Stimulated activated naive B cell treated with anti-CD40 and anti-IgM and Interleukin-4, amounts not matched to agents 10 μg/mL and 1 μg/mL and 100 μg/mL, for 72 hours (primary cell): ENCODE results near the gene ADAMTS4.
"Not testable (repeated sequence)": the region's sequence is repeated elsewhere in the genome, so short reads cannot be mapped to it uniquely, and the experiment has no call there.

Experiments used
- ATAC-seq, 2 donors: fragments of 150-1000 bp; cut with Tn5 transposase; replicated peaks; 2 replicates each; pipeline ENCODE4 v1.10.0; 2021; ENCODE audit warnings: moderate library complexity in 1 of 2
- DNase-seq: peaks from one replicate; pipeline ENCODE4 v3.0.0; 2021
- H3K27ac Mint-ChIP-seq: one replicate; pipeline ENCODE4 v1.8.0; 2022; ENCODE audit warnings: mild to moderate bottlenecking, mixed read lengths
- H3K27me3 Mint-ChIP-seq, 2 donors: one replicate each; pipeline ENCODE4 v1.8.0; 2022; ENCODE audit warnings: mixed read lengths in 2 of 2
- H3K36me3 Mint-ChIP-seq, 2 donors: one replicate each; pipeline ENCODE4 v1.8.0; 2022; ENCODE audit warnings: mixed read lengths in 2 of 2, mild to moderate bottlenecking in 1 of 2
- H3K4me1 Mint-ChIP-seq, 2 donors: one replicate each; pipeline ENCODE4 v1.8.0; 2022; ENCODE audit warnings: mixed read lengths in 2 of 2, mild to moderate bottlenecking in 1 of 2
- H3K4me3 Mint-ChIP-seq, 2 donors: one replicate each; pipeline ENCODE4 v1.8.0; 2022; ENCODE audit warnings: mild to moderate bottlenecking in 2 of 2, mixed read lengths in 2 of 2, moderate library complexity in 1 of 2
- H3K9me3 Mint-ChIP-seq, 2 donors: one replicate each; pipeline ENCODE4 v1.8.0; 2022; ENCODE audit warnings: mixed read lengths in 2 of 2, mild to moderate bottlenecking in 1 of 2

Gene ADAMTS4

GRCh38 chr1:161225534-161226319, 26.9 kb upstream of the ADAMTS4 start, which contains the start of gene TOMM40L:
TSS of gene TOMM40L (plus strand) at chr1:161226060. CDS start at chr1:161226490, 430 bp downstream.
- Mint-ChIP-seq H3K9me3 (no peaks in the 10 kb centered on the region), H3K4me3 (peak within 1 kb of the TSS; percentile 99 to 100), H3K27ac (peak within 1 kb of the TSS; percentile 98), H3K27me3 (peaks cover 26 to 27% of the 10 kb centered on the region in 2 donors), H3K36me3 (peaks cover 19 to 27% of the 10 kb centered on the region in 2 donors), H3K4me1 (peaks cover 24 to 30% of the 10 kb centered on the region in 2 donors)
- ATAC-seq (peak; percentile 97), DNase-seq (peak; percentile 89)

GRCh38 chr1:161225178-161225533, 26.3 kb upstream of the ADAMTS4 start:
- no peaks in the 10 kb centered on the region for H3K9me3 Mint-ChIP-seq
- no peak for DNase-seq
- H3K4me3 Mint-ChIP-seq = no peak overlapping the region
- ATAC-seq = no peak
- peaks cover 24 to 30% of the 10 kb centered on the region in 2 donors for H3K4me1 Mint-ChIP-seq
- H3K27me3 Mint-ChIP-seq = peaks cover 29 to 33% of the 10 kb centered on the region in 2 donors
- H3K36me3 Mint-ChIP-seq = peaks cover 13 to 21% of the 10 kb centered on the region in 2 donors
- H3K27ac Mint-ChIP-seq = no peak overlapping the region

- H3K9me3 Mint-ChIP-seq, H3K4me3 Mint-ChIP-seq, DNase-seq, H3K27ac Mint-ChIP-seq, ATAC-seq: not testable (repeated sequence)
- Mint-ChIP-seq H3K36me3 (peaks cover 11 to 19% of the 10 kb centered on the region in 2 donors), H3K27me3 (peaks cover 34 to 37% of the 10 kb centered on the region in 2 donors), H3K4me1 (peaks cover 24 to 30% of the 10 kb centered on the region in 2 donors)
These were observed 25.8 kb upstream of the ADAMTS4 start for GRCh38 chr1:161224695-161225087.

GRCh38 chr1:161223805-161224694, 25.2 kb upstream of the ADAMTS4 start:
- no peak overlapping the region for H3K4me3 Mint-ChIP-seq
- H3K36me3 Mint-ChIP-seq = peaks cover 6 to 14% of the 10 kb centered on the region in 2 donors
- peak overlapping the region; percentile 81 for H3K27ac Mint-ChIP-seq
- ATAC-seq (no peak), DNase-seq (no peak)
- H3K27me3 Mint-ChIP-seq = peaks cover 40 to 44% of the 10 kb centered on the region in 2 donors
- peaks cover 24 to 30% of the 10 kb centered on the region in 2 donors for H3K4me1 Mint-ChIP-seq
- no peaks in the 10 kb centered on the region for H3K9me3 Mint-ChIP-seq

- DNase-seq = no peak
- Mint-ChIP-seq H3K4me1 (peaks cover 28 to 37% of the 10 kb centered on the region in 2 donors), H3K36me3 (peaks cover 0 to 1% of the 10 kb centered on the region in 2 donors), H3K9me3 (no peaks in the 10 kb centered on the region), H3K27ac (no peak overlapping the region), H3K27me3 (peaks cover 40 to 52% of the 10 kb centered on the region in 2 donors), H3K4me3 (no peak overlapping the region)
- no peak for ATAC-seq
These were observed 23.5 kb upstream of the ADAMTS4 start for GRCh38 chr1:161222175-161223019.

- H3K4me3 Mint-ChIP-seq = no peak overlapping the region
- H3K36me3 Mint-ChIP-seq = peaks cover 3 to 4% of the 10 kb centered on the region in 2 donors
- H3K27me3 Mint-ChIP-seq = peaks cover 43 to 55% of the 10 kb centered on the region in 2 donors
- no peaks in the 10 kb centered on the region for H3K9me3 Mint-ChIP-seq
- no peak for ATAC-seq
- H3K27ac Mint-ChIP-seq = no peak overlapping the region
- H3K4me1 Mint-ChIP-seq = peaks cover 25 to 31% of the 10 kb centered on the region in 2 donors
- no peak for DNase-seq
These were observed 21.1 kb upstream of the ADAMTS4 start for GRCh38 chr1:161220002-161220401.

GRCh38 chr1:161219078-161219892, 20.4 kb upstream of the ADAMTS4 start:
- peaks cover 10 to 11% of the 10 kb centered on the region in 2 donors for H3K36me3 Mint-ChIP-seq
- no peak overlapping the region for H3K27ac Mint-ChIP-seq
- H3K4me1 Mint-ChIP-seq = peaks cover 26 to 38% of the 10 kb centered on the region in 2 donors
- H3K27me3 Mint-ChIP-seq = peaks cover 45 to 57% of the 10 kb centered on the region in 2 donors
- H3K4me3 Mint-ChIP-seq = no peak overlapping the region
- no peak for DNase-seq
- H3K9me3 Mint-ChIP-seq = no peaks in the 10 kb centered on the region
- no peak for ATAC-seq

- Mint-ChIP-seq H3K4me1 (peaks cover 26 to 40% of the 10 kb centered on the region in 2 donors), H3K9me3 (no peaks in the 10 kb centered on the region), H3K27me3 (peaks cover 38 to 51% of the 10 kb centered on the region in 2 donors), H3K4me3 (no peak overlapping the region), H3K27ac (peak overlapping the region; percentile 52), H3K36me3 (peaks cover 18 to 19% of the 10 kb centered on the region in 2 donors)
- ATAC-seq = no peak
- no peak for DNase-seq
These were observed 19.6 kb upstream of the ADAMTS4 start for GRCh38 chr1:161218301-161219077.

- Mint-ChIP-seq H3K4me3 (no peak overlapping the region), H3K27me3 (peaks cover 32 to 44% of the 10 kb centered on the region in 2 donors), H3K27ac (no peak overlapping the region), H3K4me1 (peaks cover 26 to 40% of the 10 kb centered on the region in 2 donors), H3K9me3 (no peaks in the 10 kb centered on the region), H3K36me3 (peaks cover 24 to 26% of the 10 kb centered on the region in 2 donors)
- ATAC-seq = no peak
- DNase-seq = no peak
These were observed 19.0 kb upstream of the ADAMTS4 start for GRCh38 chr1:161217831-161218230.

GRCh38 chr1:161216945-161217712, 18.3 kb upstream of the ADAMTS4 start:
- Mint-ChIP-seq H3K9me3 (no peaks in the 10 kb centered on the region), H3K36me3 (peaks cover 29 to 31% of the 10 kb centered on the region in 2 donors), H3K4me3 (no peak overlapping the region), H3K27ac (peak overlapping the region; percentile 26), H3K4me1 (peaks cover 26 to 40% of the 10 kb centered on the region in 2 donors), H3K27me3 (peaks cover 25 to 37% of the 10 kb centered on the region in 2 donors)
- ATAC-seq (peak; percentile 89 to 93), DNase-seq (peak; percentile 54)

- Mint-ChIP-seq H3K4me1 (peaks cover 27 to 40% of the 10 kb centered on the region in 2 donors), H3K9me3 (no peaks in the 10 kb centered on the region), H3K4me3 (no peak within 1 kb of the TSS), H3K36me3 (peaks cover 48 to 51% of the 10 kb centered on the region in 2 donors), H3K27me3 (peaks cover 15 to 24% of the 10 kb centered on the region in 2 donors), H3K27ac (peak within 1 kb of the TSS; percentile 56)
- ATAC-seq = no peak
- DNase-seq = no peak
These were observed 16.2 kb upstream of the ADAMTS4 start, which contains the start of gene FCER1G for GRCh38 chr1:161215076-161215475. TSS of gene FCER1G (plus strand) at chr1:161215295. CDS start at chr1:161215322, 27 bp downstream.

- Mint-ChIP-seq H3K4me1 (peaks cover 33 to 47% of the 10 kb centered on the region in 2 donors), H3K9me3 (no peaks in the 10 kb centered on the region), H3K27me3 (peaks cover 8 to 16% of the 10 kb centered on the region in 2 donors), H3K36me3 (peaks cover 56 to 58% of the 10 kb centered on the region in 2 donors), H3K27ac (no peak overlapping the region), H3K4me3 (no peak overlapping the region)
- ATAC-seq (no peak), DNase-seq (no peak)
These were observed 15.5 kb upstream of the ADAMTS4 start for GRCh38 chr1:161214369-161214768.
